Calu3 (cell line): Measurements from ENCODE around the gene MFAP3. TPM values are rescaled to one million over a fixed set of nuclear protein-coding genes. Genes with fewer than 3 reads are reported as not detected.

ENCODE experiments used
- BruUV-seq: library from RNA; stranded (reverse); fragments of 400-500 nt; replicated peaks from 2 replicates; lab custom pipeline; 2021; lab: Mats Ljungman, UMichigan
- CTCF ChIA-PET: fragments of 300-600 bp; sonication (Branson Sonifier 250); formaldehyde crosslinking; loops from one replicate; lab custom pipeline; 2022; ENCODE audit warnings: antibody characterized with exemption; lab: Charles Lee
- DNase-seq: peaks from one replicate; pipeline ENCODE4 v3.0.0; 2022
- H3K27ac Mint-ChIP-seq: one replicate; pipeline ENCODE4 v1.8.0; 2022; ENCODE audit warnings: mixed read lengths; ENCODE audit not compliant: unreplicated experiment
- H3K27me3 Mint-ChIP-seq: one replicate; pipeline ENCODE4 v1.8.0; 2022; ENCODE audit warnings: mixed read lengths; ENCODE audit not compliant: unreplicated experiment
- H3K36me3 Mint-ChIP-seq: one replicate; pipeline ENCODE4 v1.8.0; 2022; ENCODE audit warnings: mild to moderate bottlenecking, moderate library complexity, mixed read lengths; ENCODE audit not compliant: insufficient read depth, unreplicated experiment
- H3K4me1 Mint-ChIP-seq: one replicate; pipeline ENCODE4 v1.8.0; 2022; ENCODE audit warnings: mild to moderate bottlenecking, low read depth, mixed read lengths; ENCODE audit not compliant: unreplicated experiment
- H3K4me3 Mint-ChIP-seq: one replicate; pipeline ENCODE4 v1.8.0; 2022; ENCODE audit warnings: mild to moderate bottlenecking, low read depth, moderate library complexity, mixed read lengths; ENCODE audit not compliant: unreplicated experiment
- H3K9me3 Mint-ChIP-seq: one replicate; pipeline ENCODE4 v1.8.0; 2022; ENCODE audit warnings: low read depth, mixed read lengths; ENCODE audit not compliant: unreplicated experiment
- CTCF ChIP-seq: fragments of 200-600 bp; IDR thresholded peaks from one replicate; pipeline ENCODE4 v1.8.0; 2022; ENCODE audit warnings: antibody characterized with exemption; ENCODE audit not compliant: unreplicated experiment
- intact Hi-C: fragments of 100-400 bp; cut with micrococcal nuclease; formaldehyde crosslinking; loops from one replicate; pipeline ENCODE4 v1.10.0; 2022; ENCODE audit not compliant: unreplicated experiment
- total RNA-seq: library from RNA; stranded (reverse); gene quantifications from 2 replicates; pipeline ENCODE4 v1.2.3, GENCODE V29; 2022

MFAP3 gene
- total RNA-seq, 1 experiment from 2014 or later = 39.3 TPM

DNA sequence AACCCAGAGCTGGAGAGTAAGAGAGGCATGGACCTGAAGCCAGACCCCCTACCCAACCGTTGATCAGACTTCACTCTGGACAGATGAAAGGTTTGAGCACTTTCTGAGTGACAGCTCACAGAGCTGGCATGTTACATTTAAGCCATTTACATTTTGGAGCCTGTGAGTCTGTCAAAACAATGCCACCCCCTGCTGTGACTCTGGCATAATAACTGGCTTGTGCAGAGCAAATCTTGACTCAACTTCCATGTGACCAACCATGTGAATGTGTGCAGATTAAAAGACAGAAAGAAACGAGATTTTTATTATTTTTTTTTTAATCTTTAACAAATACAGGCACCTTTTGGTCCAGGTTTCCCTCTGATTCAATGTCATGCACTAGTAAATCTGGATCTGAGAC, 48.5 kb downstream of the MFAP3 start:
- Mint-ChIP-seq H3K9me3 (no peaks in the 10 kb centered on the region), H3K27me3 (peaks cover 67% of the 10 kb centered on the region), H3K36me3 (no peaks in the 10 kb centered on the region), H3K4me3 (no peak overlapping the region), H3K27ac (no peak overlapping the region), H3K4me1 (no peaks in the 10 kb centered on the region)
- no peak for DNase-seq
- no TSS peak for BruUV-seq
- CTCF ChIA-PET = interaction anchor here (1.3 kb wide), 1 partner anchor 15 kb away, joined by 5 read pairs; no protein-coding TSS in a partner anchor
- intact Hi-C loops = no loop called here
- no peak for TF ChIP-seq CTCF

GRCh38 chr5:154088801-154089200, 50.0 kb downstream of the MFAP3 start:
- intact Hi-C loops = no loop called here
- BruUV-seq = no TSS peak
- no peak for DNase-seq
- H3K4me3 Mint-ChIP-seq = no peak overlapping the region
- H3K27me3 Mint-ChIP-seq = peaks cover 82% of the 10 kb centered on the region
- no peak for TF ChIP-seq CTCF
- H3K36me3 Mint-ChIP-seq = no peaks in the 10 kb centered on the region
- H3K9me3 Mint-ChIP-seq = no peaks in the 10 kb centered on the region
- H3K27ac Mint-ChIP-seq = no peak overlapping the region
- CTCF ChIA-PET = no interaction called here
- no peaks in the 10 kb centered on the region for H3K4me1 Mint-ChIP-seq

DNA sequence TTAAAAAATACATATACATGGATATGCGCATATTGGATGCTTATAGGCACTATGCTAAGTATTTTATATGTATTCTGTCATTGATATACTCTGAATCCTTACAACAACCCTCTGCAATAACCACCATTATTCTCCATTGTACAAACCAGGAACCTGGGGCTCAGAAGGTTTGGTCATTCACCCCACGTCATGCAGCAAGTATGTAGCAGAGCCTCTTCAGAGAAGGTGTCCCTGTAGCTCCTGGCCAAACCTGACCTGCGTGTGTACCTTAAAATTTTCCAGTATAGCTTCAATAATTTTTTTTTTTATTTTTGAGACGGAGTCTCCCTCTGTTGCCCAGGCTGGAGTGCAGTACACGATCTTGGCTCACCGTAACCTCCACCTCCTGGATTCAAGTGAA, 51.9 kb downstream of the MFAP3 start:
- intact Hi-C loops = no loop called here
- Mint-ChIP-seq H3K9me3 (no peaks in the 10 kb centered on the region), H3K4me3 (no peak overlapping the region), H3K4me1 (no peaks in the 10 kb centered on the region), H3K36me3 (no peaks in the 10 kb centered on the region), H3K27ac (no peak overlapping the region), H3K27me3 (peaks cover 96% of the 10 kb centered on the region)
- CTCF ChIA-PET = interaction anchor here (1.2 kb wide), 1 partner anchor 99 kb away, joined by 3 read pairs; no protein-coding TSS in a partner anchor
- no peak for DNase-seq
- BruUV-seq = no TSS peak
- no peak for TF ChIP-seq CTCF

- BruUV-seq = no TSS peak
- Mint-ChIP-seq H3K4me3 (no peak overlapping the region), H3K27me3 (peaks cover 91% of the 10 kb centered on the region), H3K36me3 (no peaks in the 10 kb centered on the region), H3K27ac (no peak overlapping the region), H3K9me3 (no peaks in the 10 kb centered on the region), H3K4me1 (no peaks in the 10 kb centered on the region)
- intact Hi-C loops = no loop called here
- no peak for TF ChIP-seq CTCF
- CTCF ChIA-PET = no interaction called here
- DNase-seq = no peak
Measured at GRCh38 chr5:154092356-154093141, 53.8 kb downstream of the MFAP3 start.
